ENCODE measurements around the gene CST2.
"Not testable (repeated sequence)": the region's sequence is repeated elsewhere in the genome, so short reads cannot be mapped to it uniquely, and the experiment has no call there.

Gene CST2, protein sequence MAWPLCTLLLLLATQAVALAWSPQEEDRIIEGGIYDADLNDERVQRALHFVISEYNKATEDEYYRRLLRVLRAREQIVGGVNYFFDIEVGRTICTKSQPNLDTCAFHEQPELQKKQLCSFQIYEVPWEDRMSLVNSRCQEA

DNA sequence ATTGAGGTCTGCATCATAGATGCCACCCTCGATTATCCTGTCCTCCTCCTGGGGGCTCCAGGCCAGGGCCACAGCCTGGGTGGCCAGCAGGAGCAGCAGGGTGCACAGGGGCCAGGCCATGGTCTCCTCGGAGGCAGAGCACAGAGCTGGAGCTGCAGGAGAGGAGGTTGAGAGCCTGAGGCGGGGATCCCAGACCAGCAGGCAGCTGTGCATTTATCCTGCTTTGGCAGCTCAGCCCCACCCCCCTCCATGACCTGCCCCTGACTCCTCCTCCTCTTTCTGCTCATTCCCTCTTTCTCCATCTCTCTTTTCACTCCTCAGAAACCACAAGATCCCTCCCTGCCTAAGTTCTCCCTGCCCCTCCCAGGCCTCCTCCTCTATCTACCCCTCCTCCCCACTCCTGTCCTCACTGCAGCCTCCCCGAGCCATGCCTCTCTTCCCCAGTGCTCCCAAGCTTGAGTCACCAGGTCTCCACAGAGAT lies at the start of gene CST2:
CST2 (minus strand) TSS at position 189 of the 481 bp plus-strand sequence; CDS start at position 120, 69 bp downstream.
- DNase-seq, result no peak

DNA sequence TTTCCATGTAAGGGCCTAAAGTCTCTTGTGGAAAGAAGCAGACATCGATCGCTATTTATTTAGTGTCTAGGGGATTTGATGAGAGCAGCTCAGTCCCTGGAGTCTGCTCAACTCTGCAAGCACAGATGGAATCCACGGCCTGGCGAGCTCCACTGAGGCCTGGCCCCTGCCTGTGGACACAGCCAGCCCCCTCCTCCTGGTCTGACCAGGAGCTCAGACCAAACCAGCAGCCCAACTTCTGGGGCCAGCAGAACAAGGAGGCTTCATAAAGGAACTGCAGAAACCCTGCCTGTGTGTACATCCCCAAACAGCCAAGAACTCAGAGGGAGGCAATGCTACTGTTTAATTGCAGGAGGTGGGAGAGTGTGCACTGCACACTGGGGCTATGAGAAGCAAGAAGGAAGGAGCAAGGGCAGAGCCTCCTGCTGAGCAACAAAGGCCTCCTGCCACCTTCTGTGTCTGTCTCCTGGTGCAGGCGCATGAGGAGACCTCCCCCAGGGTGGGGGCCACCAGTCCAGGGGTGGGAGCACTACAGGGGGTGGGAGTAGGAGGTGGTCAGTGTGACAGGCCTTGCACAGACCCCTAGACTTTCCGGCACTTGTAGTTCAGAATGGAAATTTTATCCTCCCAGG lies 49.2 kb upstream of the CST2 start:
- DNase-seq, result no peak

DNA sequence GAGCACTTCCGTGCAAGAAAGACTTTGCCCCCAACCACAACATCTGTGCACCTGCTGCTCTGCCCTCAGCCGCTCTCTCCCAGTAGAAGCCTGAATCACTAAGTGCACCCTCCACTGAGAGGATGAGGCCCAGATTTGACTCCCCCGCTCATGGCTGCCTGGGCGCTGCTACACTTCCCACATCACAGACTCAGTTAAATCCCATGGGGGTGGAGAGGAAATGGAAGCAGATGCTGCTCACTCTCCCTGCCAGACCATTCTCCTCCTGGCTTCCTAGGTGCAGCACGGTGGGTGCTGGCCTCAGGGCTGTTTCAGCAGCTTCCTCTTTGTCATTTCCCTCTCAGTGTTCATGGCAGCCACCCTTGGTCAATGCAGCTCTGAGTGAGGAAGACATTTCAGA lies 48.2 kb upstream of the CST2 start:
- no peak for DNase-seq

DNA sequence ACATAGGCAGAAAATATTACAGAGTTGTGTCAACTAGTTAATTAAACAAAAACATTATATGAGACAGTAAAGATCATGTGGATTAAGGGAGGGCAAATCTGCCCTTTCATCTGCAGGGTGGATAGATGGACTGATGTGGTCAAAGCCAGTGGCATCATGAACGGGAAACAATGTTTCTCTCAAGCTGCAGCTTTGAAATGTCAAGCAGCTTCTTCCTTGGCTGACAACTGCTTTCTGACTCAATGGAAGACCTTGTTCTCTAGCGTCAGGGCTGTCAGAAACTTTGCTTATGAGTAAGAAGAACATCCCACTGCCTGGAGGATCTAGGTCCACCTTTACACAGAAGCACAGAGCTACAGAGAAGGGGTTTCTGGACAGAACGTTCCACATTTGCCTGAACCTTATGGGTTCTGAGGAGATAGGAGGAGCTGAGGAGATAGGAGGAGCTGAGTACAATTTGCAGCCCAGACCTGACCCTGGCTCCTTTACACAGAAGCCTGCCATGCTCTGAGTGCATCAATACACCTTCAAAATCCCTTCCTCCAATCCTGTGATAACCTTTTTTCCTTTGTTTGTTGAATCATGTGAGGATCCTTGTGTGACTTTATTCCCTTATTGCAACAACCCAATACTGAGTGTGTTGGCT lies 47.0 kb upstream of the CST2 start:
- no peak for DNase-seq

GRCh38 chr20:23872065-23872464 lies 45.5 kb upstream of the CST2 start:
- no peak for DNase-seq

GRCh38 chr20:23870461-23870860 lies 43.9 kb upstream of the CST2 start:
- DNase-seq, result no peak

DNA sequence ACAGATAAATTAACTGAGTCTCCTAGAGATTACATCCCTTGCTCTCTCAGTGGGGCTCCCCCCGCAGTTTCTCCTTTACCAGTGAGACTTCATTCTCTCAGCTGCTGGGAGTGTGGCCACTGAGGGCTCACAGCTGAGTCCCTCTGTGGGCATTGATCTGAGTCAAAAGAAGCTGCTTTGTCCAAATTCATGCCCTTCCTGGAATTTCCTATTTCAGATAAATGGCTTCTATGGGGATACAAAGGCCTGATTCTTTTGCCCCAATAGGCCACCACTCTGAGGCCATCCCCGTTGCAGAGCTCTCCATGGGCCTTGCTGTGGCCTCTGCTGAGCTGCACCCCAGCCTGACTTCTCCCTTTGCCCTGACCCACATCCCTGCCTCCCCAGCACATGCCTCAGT lies 43.0 kb upstream of the CST2 start:
- DNase-seq, result no peak

GRCh38 chr20:23868321-23868720 lies 41.8 kb upstream of the CST2 start:
- DNase-seq, result no peak

DNA sequence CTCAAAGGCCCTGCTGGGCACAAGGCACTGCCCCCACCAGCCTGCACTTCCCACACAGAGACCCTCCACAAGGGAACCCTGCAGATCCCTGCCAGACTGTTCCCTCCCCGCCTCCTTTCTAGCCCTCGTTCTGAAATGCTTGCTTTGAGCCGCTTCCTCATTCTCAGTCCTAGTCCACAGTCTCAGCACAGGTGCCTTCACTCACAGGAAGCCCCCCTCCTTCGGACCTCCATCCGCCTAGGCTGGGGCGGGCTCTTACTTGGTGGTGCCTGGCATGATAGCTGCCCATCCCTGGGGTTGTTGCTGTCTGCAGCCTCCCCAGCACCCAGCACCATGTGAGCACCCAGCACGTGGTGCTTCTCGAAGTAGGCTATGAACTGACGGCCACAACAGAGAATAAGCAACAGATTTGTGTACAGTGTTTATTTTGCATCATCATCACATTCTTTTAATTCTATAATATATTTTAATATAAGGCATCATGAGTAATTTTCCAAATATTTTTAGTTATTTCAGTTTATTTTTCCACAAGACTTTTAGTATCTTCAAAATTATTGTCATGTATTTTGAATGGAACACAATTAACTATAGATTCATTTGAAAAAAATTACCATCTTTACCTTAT lies 40.7 kb upstream of the CST2 start:
- no peak for DNase-seq

DNA sequence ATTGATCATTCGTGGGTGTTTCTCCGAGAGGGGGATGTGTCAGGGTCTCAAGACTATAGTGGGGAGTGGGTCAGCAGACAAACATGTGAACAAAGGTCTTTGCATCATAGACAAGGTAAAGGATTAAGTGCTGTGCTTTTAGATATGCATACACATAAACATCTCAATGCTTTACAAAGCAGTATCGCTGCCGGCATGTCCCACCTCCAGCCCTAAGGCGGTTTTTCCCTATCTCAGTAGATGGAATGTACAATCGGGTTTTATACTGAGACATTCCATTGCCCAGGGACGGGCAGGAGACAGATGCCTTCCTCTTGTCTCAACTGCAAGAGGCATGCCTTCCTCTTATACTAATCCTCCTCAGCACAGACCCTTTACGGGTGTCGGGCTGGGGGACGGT lies 34.2 kb upstream of the CST2 start:
- DNase-seq, result not testable (repeated sequence)

GRCh38 chr20:23857962-23858595 lies 31.6 kb upstream of the CST2 start:
- DNase-seq, result no peak

- no peak for DNase-seq
These were observed 30.2 kb upstream of the CST2 start for GRCh38 chr20:23856736-23857135.

DNA sequence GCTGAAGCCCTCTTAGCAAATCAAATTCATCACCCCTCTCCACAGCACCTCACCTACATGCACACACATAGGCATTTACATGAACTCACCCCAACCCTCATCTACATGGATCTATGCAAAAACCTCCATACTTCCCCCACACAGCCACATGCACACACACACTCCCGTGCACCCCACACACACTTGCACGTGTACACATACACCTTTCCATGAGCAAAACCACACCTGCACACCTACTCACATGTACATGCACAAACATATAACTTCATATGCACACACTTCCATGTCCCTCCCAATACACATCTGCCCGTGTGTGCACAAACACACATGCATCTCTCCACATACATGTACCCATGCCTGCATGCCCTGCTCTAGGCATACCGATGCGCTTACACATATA lies 29.7 kb upstream of the CST2 start:
- no peak for DNase-seq

DNA sequence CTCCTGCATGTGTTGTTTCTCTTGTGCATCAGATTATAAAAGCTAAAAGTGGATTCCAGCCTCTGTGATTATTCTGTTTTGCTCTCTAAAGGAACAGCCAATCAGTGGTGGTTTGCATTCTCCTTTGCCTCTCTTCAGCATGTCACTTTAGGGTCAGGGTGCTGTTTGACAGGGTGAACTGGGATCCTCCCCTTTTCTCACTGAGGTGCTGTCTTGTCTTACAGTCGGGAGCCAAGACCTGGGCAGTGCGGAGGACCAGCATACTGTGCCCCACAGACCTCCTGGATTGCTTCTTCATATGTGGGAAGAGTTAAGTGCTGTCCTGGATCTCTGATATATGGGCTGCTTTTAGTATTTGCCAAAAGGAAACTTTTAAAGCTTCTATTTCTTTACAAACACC lies 15.2 kb upstream of the CST2 start:
- no peak for DNase-seq

- no peak for DNase-seq
These were observed 9.2 kb upstream of the CST2 start for GRCh38 chr20:23835716-23836115.

GRCh38 chr20:23832775-23833513 lies 6.4 kb upstream of the CST2 start:
- DNase-seq, result no peak

GRCh38 chr20:23831961-23832360 lies 5.4 kb upstream of the CST2 start:
- DNase-seq, result not testable (repeated sequence)

DNA sequence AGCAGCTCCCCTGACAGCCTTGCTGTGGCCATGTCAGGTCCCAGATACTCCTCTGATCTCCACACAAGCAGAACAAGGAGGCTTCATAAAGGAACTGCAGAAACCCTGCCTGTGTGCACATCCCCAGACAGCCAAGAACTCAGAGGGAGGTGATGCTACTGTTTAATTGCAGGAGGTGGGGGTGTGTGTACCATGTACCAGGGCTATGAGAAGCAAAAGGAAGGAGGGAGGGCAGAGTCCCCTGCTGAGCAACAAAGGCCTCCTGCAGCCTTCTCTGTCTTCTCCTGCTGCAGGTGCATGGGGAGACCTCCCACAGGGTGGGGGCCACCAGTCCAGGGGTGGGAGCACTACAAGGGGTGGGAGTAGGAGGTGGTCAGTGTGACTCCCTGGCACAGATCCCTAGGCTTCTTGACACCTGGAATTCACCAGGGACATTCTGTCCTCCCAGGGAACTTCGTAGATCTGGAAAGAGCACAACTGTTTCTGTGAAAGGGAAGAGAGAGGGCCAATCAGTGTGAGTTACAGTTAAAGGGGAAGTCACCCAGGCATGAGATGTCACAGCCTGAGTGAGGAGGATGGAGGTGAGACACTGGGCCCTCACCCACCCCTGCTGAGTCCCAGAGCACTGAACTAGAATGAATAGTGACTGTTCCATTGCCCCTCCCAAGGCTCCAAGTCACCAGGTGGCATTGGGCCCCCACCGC lies 2.8 kb downstream of the CST2 start:
- no peak for DNase-seq

DNA sequence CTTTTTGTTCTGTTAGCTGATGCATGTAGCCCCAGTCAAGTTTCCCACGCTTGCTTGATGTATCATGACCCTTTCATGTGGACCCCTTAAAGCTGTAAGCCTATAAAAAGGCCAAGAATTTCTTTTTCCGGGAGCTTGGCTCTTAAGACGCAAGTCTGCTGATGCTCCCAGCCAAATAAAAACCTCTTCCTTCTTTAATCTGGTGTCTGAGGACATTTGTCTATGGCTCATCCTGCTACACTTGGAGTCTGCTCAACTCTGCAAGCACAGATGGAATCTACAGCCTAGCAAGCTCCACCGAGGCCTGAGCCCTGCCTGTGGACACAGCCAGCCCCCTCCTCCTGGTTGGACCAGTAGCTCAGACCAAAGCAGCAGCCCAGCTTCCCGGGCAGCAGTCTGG lies 3.4 kb downstream of the CST2 start:
- DNase-seq, result no peak

- DNase-seq, result no peak
These were observed 6.0 kb downstream of the CST2 start for GRCh38 chr20:23820493-23820892.

GRCh38 chr20:23811559-23811958 lies 15.0 kb downstream of the CST2 start:
- not testable (repeated sequence) for DNase-seq

GRCh38 chr20:23810349-23810748 lies 16.2 kb downstream of the CST2 start:
- not testable (repeated sequence) for DNase-seq
